ENCODE results near the gene APLNR. TPM values are rescaled to one million over a fixed set of nuclear protein-coding genes. Genes with fewer than 3 reads are reported as not detected.

APLNR gene
- total RNA-seq, 1 donor, result not detected

- Histone ChIP-seq H3K9me3 (ENCODE audit: low read depth, low read length) (peaks cover 8% of the 10 kb centered on the region), H3K27me3 (ENCODE audit: insufficient read depth, low read length) (no peaks in the 10 kb centered on the region), H3K4me1 (ENCODE audit: insufficient read depth, low read length) (no peaks in the 10 kb centered on the region), H3K4me3 (ENCODE audit: low read length) (no peak overlapping the region)
Observed at GRCh38 chr11:57263351-57263750, 26.3 kb upstream of the APLNR start.

GRCh38 chr11:57262157-57262556 is 25.1 kb upstream of the APLNR start:
- Histone ChIP-seq H3K9me3 (ENCODE audit: low read depth, low read length) (peaks cover 8% of the 10 kb centered on the region), H3K4me3 (ENCODE audit: low read length) (no peak overlapping the region), H3K27me3 (ENCODE audit: insufficient read depth, low read length) (no peaks in the 10 kb centered on the region), H3K4me1 (ENCODE audit: insufficient read depth, low read length) (no peaks in the 10 kb centered on the region)

- Histone ChIP-seq H3K9me3 (ENCODE audit: low read depth, low read length) (peaks cover 4% of the 10 kb centered on the region), H3K27me3 (ENCODE audit: insufficient read depth, low read length) (no peaks in the 10 kb centered on the region), H3K4me3 (ENCODE audit: low read length) (no peak overlapping the region), H3K4me1 (ENCODE audit: insufficient read depth, low read length) (no peaks in the 10 kb centered on the region)
Observed at GRCh38 chr11:57260937-57261783, 24.1 kb upstream of the APLNR start.

GRCh38 chr11:57256119-57256518 is 19.1 kb upstream of the APLNR start:
- H3K27me3 ChIP-seq (ENCODE audit: insufficient read depth, low read length), result peaks cover 10% of the 10 kb centered on the region
- no peak overlapping the region for H3K4me3 ChIP-seq (ENCODE audit: low read length)
- H3K9me3 ChIP-seq (ENCODE audit: low read depth, low read length), result no peaks in the 10 kb centered on the region
- H3K4me1 ChIP-seq (ENCODE audit: insufficient read depth, low read length), result no peaks in the 10 kb centered on the region

GRCh38 chr11:57255618-57256017 is 18.6 kb upstream of the APLNR start:
- H3K4me3 ChIP-seq (ENCODE audit: low read length), result no peak overlapping the region
- H3K9me3 ChIP-seq (ENCODE audit: low read depth, low read length), result no peaks in the 10 kb centered on the region
- H3K4me1 ChIP-seq (ENCODE audit: insufficient read depth, low read length), result no peaks in the 10 kb centered on the region
- peaks cover 10% of the 10 kb centered on the region for H3K27me3 ChIP-seq (ENCODE audit: insufficient read depth, low read length)

GRCh38 chr11:57254631-57255030 is 17.6 kb upstream of the APLNR start:
- no peaks in the 10 kb centered on the region for H3K9me3 ChIP-seq (ENCODE audit: low read depth, low read length)
- H3K4me1 ChIP-seq (ENCODE audit: insufficient read depth, low read length), result no peaks in the 10 kb centered on the region
- peaks cover 10% of the 10 kb centered on the region for H3K27me3 ChIP-seq (ENCODE audit: insufficient read depth, low read length)
- no peak overlapping the region for H3K4me3 ChIP-seq (ENCODE audit: low read length)

GRCh38 chr11:57251491-57252104 is 14.5 kb upstream of the APLNR start:
- Histone ChIP-seq H3K4me3 (ENCODE audit: low read length) (no peak overlapping the region), H3K27me3 (ENCODE audit: insufficient read depth, low read length) (peaks cover 10% of the 10 kb centered on the region), H3K9me3 (ENCODE audit: low read depth, low read length) (no peaks in the 10 kb centered on the region), H3K4me1 (ENCODE audit: insufficient read depth, low read length) (no peaks in the 10 kb centered on the region)

GRCh38 chr11:57251037-57251436 is 14.0 kb upstream of the APLNR start:
- Histone ChIP-seq H3K27me3 (ENCODE audit: insufficient read depth, low read length) (peaks cover 10% of the 10 kb centered on the region), H3K4me3 (ENCODE audit: low read length) (no peak overlapping the region), H3K9me3 (ENCODE audit: low read depth, low read length) (no peaks in the 10 kb centered on the region), H3K4me1 (ENCODE audit: insufficient read depth, low read length) (no peaks in the 10 kb centered on the region)

GRCh38 chr11:57249384-57250319 is 12.6 kb upstream of the APLNR start:
- Histone ChIP-seq H3K9me3 (ENCODE audit: low read depth, low read length) (no peaks in the 10 kb centered on the region), H3K4me1 (ENCODE audit: insufficient read depth, low read length) (no peaks in the 10 kb centered on the region)

GRCh38 chr11:57248780-57249383 is 11.8 kb upstream of the APLNR start:
- Histone ChIP-seq H3K9me3 (ENCODE audit: low read depth, low read length) (no peaks in the 10 kb centered on the region), H3K27me3 (ENCODE audit: insufficient read depth, low read length) (peaks cover 10% of the 10 kb centered on the region), H3K4me1 (ENCODE audit: insufficient read depth, low read length) (no peaks in the 10 kb centered on the region), H3K4me3 (ENCODE audit: low read length) (no peak overlapping the region)

More at GRCh38 chr11:57249384-57250319, 12.6 kb upstream of the APLNR start:
- peaks cover 10% of the 10 kb centered on the region for H3K27me3 ChIP-seq (ENCODE audit: insufficient read depth, low read length)
- no peak overlapping the region for H3K4me3 ChIP-seq (ENCODE audit: low read length)

GRCh38 chr11:57244911-57245310 is 7.9 kb upstream of the APLNR start:
- H3K9me3 ChIP-seq (ENCODE audit: low read depth, low read length), result no peaks in the 10 kb centered on the region
- H3K4me3 ChIP-seq (ENCODE audit: low read length), result no peak overlapping the region
- H3K4me1 ChIP-seq (ENCODE audit: insufficient read depth, low read length), result no peaks in the 10 kb centered on the region
- H3K27me3 ChIP-seq (ENCODE audit: insufficient read depth, low read length), result no peaks in the 10 kb centered on the region

GRCh38 chr11:57241353-57241972 is 4.4 kb upstream of the APLNR start:
- H3K9me3 ChIP-seq (ENCODE audit: low read depth, low read length), result no peaks in the 10 kb centered on the region
- H3K4me3 ChIP-seq (ENCODE audit: low read length), result no peak overlapping the region
- H3K27me3 ChIP-seq (ENCODE audit: insufficient read depth, low read length), result peaks cover 4% of the 10 kb centered on the region
- no peaks in the 10 kb centered on the region for H3K4me1 ChIP-seq (ENCODE audit: insufficient read depth, low read length)

- Histone ChIP-seq H3K4me3 (ENCODE audit: low read length) (no peak overlapping the region), H3K9me3 (ENCODE audit: low read depth, low read length) (no peaks in the 10 kb centered on the region), H3K27me3 (ENCODE audit: insufficient read depth, low read length) (peaks cover 4% of the 10 kb centered on the region), H3K4me1 (ENCODE audit: insufficient read depth, low read length) (no peaks in the 10 kb centered on the region)
Observed at GRCh38 chr11:57240757-57241156, 3.7 kb upstream of the APLNR start.

GRCh38 chr11:57240007-57240406 is 3.0 kb upstream of the APLNR start:
- Histone ChIP-seq H3K4me3 (ENCODE audit: low read length) (no peak overlapping the region), H3K4me1 (ENCODE audit: insufficient read depth, low read length) (no peaks in the 10 kb centered on the region), H3K27me3 (ENCODE audit: insufficient read depth, low read length) (peaks cover 9% of the 10 kb centered on the region), H3K9me3 (ENCODE audit: low read depth, low read length) (no peaks in the 10 kb centered on the region)

Measured in mononuclear cell (primary cell).